GM23248 (cell line): ENCODE results near the gene NEK2. TPM values are rescaled to one million over a fixed set of nuclear protein-coding genes. Genes with fewer than 3 reads are reported as not detected.
"Not testable (repeated sequence)": the region's sequence is repeated elsewhere in the genome, so short reads cannot be mapped to it uniquely, and the experiment has no call there.

Experiments
- DNase-seq: peaks from one replicate; pipeline ENCODE4 v3.0.0-alpha.2; 2015
- H2AFZ ChIP-seq: fragments of 200-600 bp; sonication (generic); 2 replicates; pipeline ENCODE4 v1.6.1; 2016; ENCODE audit warnings: antibody characterized with exemption
- H3F3A ChIP-seq: fragments of 200-600 bp; sonication (generic); 2 replicates; pipeline ENCODE4 v1.6.1; 2016; ENCODE audit warnings: mild to moderate bottlenecking, antibody characterized with exemption, mixed run types; ENCODE audit not compliant: insufficient read depth
- H3K27ac ChIP-seq: fragments of 200-600 bp; sonication (generic); 2 replicates; pipeline ENCODE4 v1.5.1; 2016; ENCODE audit warnings: mild to moderate bottlenecking
- H3K27me3 ChIP-seq: fragments of 200-600 bp; sonication (generic); replicated peaks from 2 replicates; pipeline ENCODE4 v1.6.1; 2016; ENCODE audit warnings: mild to moderate bottlenecking; ENCODE audit not compliant: insufficient read depth
- H3K36me3 ChIP-seq: fragments of 200-600 bp; sonication (generic); 2 replicates; pipeline ENCODE4 v1.6.1; 2016; ENCODE audit warnings: low read depth, mild to moderate bottlenecking
- H3K4me1 ChIP-seq: fragments of 200-600 bp; sonication (generic); 2 replicates; pipeline ENCODE4 v1.6.1; 2016; ENCODE audit warnings: mild to moderate bottlenecking; ENCODE audit not compliant: insufficient read depth
- H3K4me2 ChIP-seq: fragments of 200-600 bp; sonication (generic); one replicate; pipeline ENCODE4 v1.6.1; 2016; ENCODE audit warnings: mild to moderate bottlenecking; ENCODE audit not compliant: unreplicated experiment
- H3K4me3 ChIP-seq: fragments of 200-600 bp; sonication (generic); 2 replicates; pipeline ENCODE4 v1.5.1; 2016; ENCODE audit warnings: mild to moderate bottlenecking
- H3K79me2 ChIP-seq: fragments of 200-600 bp; sonication (generic); 2 replicates; pipeline ENCODE4 v1.6.1; 2016; ENCODE audit warnings: mild to moderate bottlenecking; ENCODE audit not compliant: insufficient read depth
- H3K9ac ChIP-seq: fragments of 200-600 bp; sonication (generic); 2 replicates; pipeline ENCODE4 v1.6.1; 2016; ENCODE audit warnings: mild to moderate bottlenecking
- H3K9me2 ChIP-seq: fragments of 200-600 bp; sonication (generic); 2 replicates; pipeline ENCODE4 v1.6.1; 2016; ENCODE audit warnings: mixed run types, mild to moderate bottlenecking, moderate library complexity; ENCODE audit not compliant: insufficient read depth
- H3K9me3 ChIP-seq: fragments of 200-600 bp; sonication (generic); one replicate; pipeline ENCODE4 v1.6.1; 2017; ENCODE audit warnings: low read depth
- H4K20me1 ChIP-seq: fragments of 200-600 bp; sonication (generic); 2 replicates; pipeline ENCODE4 v1.6.0; 2016; ENCODE audit not compliant: insufficient read depth
- EZH2 ChIP-seq: fragments of 200-600 bp; sonication (generic); IDR thresholded peaks from 2 replicates; pipeline ENCODE4 v1.6.1; 2018; ENCODE audit warnings: antibody characterized with exemption, mild to moderate bottlenecking; ENCODE audit not compliant: insufficient read depth, poor library complexity, severe bottlenecking
- EZH2phosphoT487 ChIP-seq: fragments of 200-600 bp; sonication (generic); IDR thresholded peaks from 2 replicates; pipeline ENCODE4 v1.6.1; 2018; ENCODE audit warnings: antibody characterized with exemption, moderate library complexity, mild to moderate bottlenecking, low read depth; ENCODE audit not compliant: insufficient read depth
- WGBS, 2 experiments: methylation state at CpG; one replicate each; pipeline ENCODE4 v1.1.6; 2015 to 2017; ENCODE audit warnings: low lambda C conversion rate in 2 of 2, low coverage in 1 of 2; ENCODE audit errors: missing lambda C conversion rate in 2 of 2; 5-methylcytosine and 5-hydroxymethylcytosine counted together
- in situ Hi-C: fragments of 300-500 bp; cut with MboI; formaldehyde crosslinking; loops from 2 replicates; pipeline ENCODE4 v1.15.0; 2020
- polyA plus RNA-seq: library from polyadenylated mRNA; unstranded; fragments of >200 nt; fragmentation: Nextera tagmentation; extraction: Ambion mirVana; gene quantifications from 2 replicates; pipeline ENCODE4 v1.2.1, GENCODE V29; 2016
- total RNA-seq: library from RNA; depleted of rRNA; stranded (reverse); fragments of >200 nt; shearing (Covaris generic); gene quantifications from 2 replicates; pipeline ENCODE4 v1.2.3, GENCODE V29; 2014

Gene NEK2
- total and polyA plus RNA-seq, 2 experiments from 2014 or later = 10.6 to 11.3 TPM

- Histone ChIP-seq H4K20me1 (no peaks in the 10 kb centered on the region), H3K9me3 (no peaks in the 10 kb centered on the region), H3K9ac (no peak overlapping the region), H3F3A (no peaks in the 10 kb centered on the region; the same call in 1 of the 2 replicates), H2AFZ (no peak overlapping the region), H3K9me2 (no peaks in the 10 kb centered on the region), H3K79me2 (no peaks in the 10 kb centered on the region), H3K4me1 (no peaks in the 10 kb centered on the region), H3K27ac (no peak overlapping the region), H3K36me3 (no peaks in the 10 kb centered on the region), H3K4me3 (no peak overlapping the region), H3K27me3 (no peaks in the 10 kb centered on the region), H3K4me2 (no peak overlapping the region)
- TF ChIP-seq EZH2phosphoT487 (no peak), EZH2 (no peak)
- DNase-seq = no peak
- WGBS, 2 experiments = 77 to 82% methylated on average over 4 of the region's 4 CpGs
- in situ Hi-C loops = no loop called here
Observed at GRCh38 chr1:211647711-211648121, 27.7 kb downstream of the NEK2 start.

GRCh38 chr1:211646566-211646965 lies 28.9 kb downstream of the NEK2 start:
- Histone ChIP-seq H3K36me3 (no peaks in the 10 kb centered on the region), H3K9ac (no peak overlapping the region), H3F3A (no peaks in the 10 kb centered on the region; the same call in 1 of the 2 replicates), H3K9me3 (no peaks in the 10 kb centered on the region), H3K79me2 (no peaks in the 10 kb centered on the region), H2AFZ (no peak overlapping the region), H3K4me3 (no peak overlapping the region), H3K9me2 (no peaks in the 10 kb centered on the region), H3K27me3 (no peaks in the 10 kb centered on the region), H3K4me1 (no peaks in the 10 kb centered on the region), H4K20me1 (no peaks in the 10 kb centered on the region), H3K27ac (no peak overlapping the region), H3K4me2 (no peak overlapping the region)
- DNase-seq = no peak
- in situ Hi-C loops = no loop called here
- no peak for TF ChIP-seq EZH2phosphoT487
- TF ChIP-seq EZH2 = no peak
- 95 to 97% methylated on average over 1 of the region's 1 CpG for WGBS, 2 experiments

- H2AFZ ChIP-seq, H3K27ac ChIP-seq, H3K9ac ChIP-seq, DNase-seq, H3F3A ChIP-seq, in situ Hi-C loops, H3K36me3 ChIP-seq, H3K9me2 ChIP-seq, H3K9me3 ChIP-seq, H3K4me2 ChIP-seq, H3K79me2 ChIP-seq, H3K27me3 ChIP-seq, H3K4me1 ChIP-seq, H3K4me3 ChIP-seq, H4K20me1 ChIP-seq: not testable (repeated sequence)
- WGBS, 2 experiments = 89 to 92% methylated on average over 5 of the region's 5 CpGs
Observed at GRCh38 chr1:211645601-211646000, 29.8 kb downstream of the NEK2 start.

- peaks cover 11% of the 10 kb centered on the region for H3K4me1 ChIP-seq
- in situ Hi-C loops = no loop called here
- no peak for DNase-seq
- H3K9me3 ChIP-seq = no peaks in the 10 kb centered on the region
- no peaks in the 10 kb centered on the region for H4K20me1 ChIP-seq
- H3K27me3 ChIP-seq = no peaks in the 10 kb centered on the region
- H3K4me3 ChIP-seq = no peak overlapping the region
- 82 to 88% methylated on average over 2 of the region's 2 CpGs for WGBS, 2 experiments
- no peaks in the 10 kb centered on the region for H3K36me3 ChIP-seq
- TF ChIP-seq EZH2phosphoT487 (no peak), EZH2 (no peak)
- H3K79me2 ChIP-seq = no peaks in the 10 kb centered on the region
- no peaks in the 10 kb centered on the region for H3K9me2 ChIP-seq
- H3K27ac ChIP-seq = no peak overlapping the region
- H2AFZ ChIP-seq = no peak overlapping the region
- no peak overlapping the region for H3K4me2 ChIP-seq
- H3K9ac ChIP-seq = no peak overlapping the region
- H3F3A ChIP-seq = peaks cover 10% of the 10 kb centered on the region
Observed at GRCh38 chr1:211644653-211645052, 30.8 kb downstream of the NEK2 start.
